Motor neuron (in vitro differentiated cells): Measurements from ENCODE around the gene RPL36AL. TPM values are rescaled to one million over a fixed set of nuclear protein-coding genes. Genes with fewer than 3 reads are reported as not detected.
"Not testable (repeated sequence)": the region's sequence is repeated elsewhere in the genome, so short reads cannot be mapped to it uniquely, and the experiment has no call there.

Experiments
- ATAC-seq, 8 experiments: fragments of 200-7000 bp; cut with Tn5 transposase; replicated peaks in 6 of 8; 2 replicates each; pipeline ENCODE4 v1.8.0; 2021; ENCODE audit warnings: mild to moderate bottlenecking in 8 of 8, moderate library complexity in 8 of 8
- H3K27ac ChIP-seq, 2 donors: fragments of 250-450 bp; sonication (Bioruptor Pico); 2 replicates each; pipeline ENCODE4 v1.9.0; 2021; ENCODE audit warnings: antibody characterized with exemption in 2 of 2, mild to moderate bottlenecking in 2 of 2, moderate library complexity in 1 of 2
- H3K4me1 ChIP-seq, 2 donors: fragments of 250-450 bp; sonication (Bioruptor Pico); replicated peaks in 1 of 2; 2 replicates each; pipeline ENCODE4 v1.6.1; 2021; ENCODE audit warnings: antibody characterized with exemption in 2 of 2, mild to moderate bottlenecking in 2 of 2, moderate library complexity in 1 of 2
- H3K4me3 ChIP-seq, 5 donors: fragments of 250-450 bp; sonication (Bioruptor Pico); 2 replicates each; pipeline ENCODE4 v1.9.0; 2021; ENCODE audit warnings: antibody characterized with exemption in 5 of 5, mild to moderate bottlenecking in 5 of 5, moderate library complexity in 4 of 5
- WGBS, 10 experiments: fragments of 450-650 bp; shearing (Covaris generic); methylation state at CpG; one replicate each; pipeline ENCODE4 v1.0.0; 2022; 5-methylcytosine and 5-hydroxymethylcytosine counted together
- in situ Hi-C, 9 experiments: fragments of 400-800 bp; cut with MboI; loops; one replicate each; pipeline ENCODE4 v1.15.0; 2021; ENCODE audit warnings: low sequenced_read_pairs in 9 of 9, low pct_unique_long_range_greater_than_20kb in 2 of 9; ENCODE audit not compliant: unreplicated experiment in 9 of 9
- total RNA-seq, 8 experiments: library from RNA; unstranded; fragments of 300-600 nt; gene quantifications; 2 replicates each; pipeline versions ENCODE4 v1.2.3 to v1.2.4, GENCODE V29; 2022

RPL36AL gene
- total RNA-seq, 8 experiments from 2014 or later = 184 to 452 (median 222) TPM

DNA sequence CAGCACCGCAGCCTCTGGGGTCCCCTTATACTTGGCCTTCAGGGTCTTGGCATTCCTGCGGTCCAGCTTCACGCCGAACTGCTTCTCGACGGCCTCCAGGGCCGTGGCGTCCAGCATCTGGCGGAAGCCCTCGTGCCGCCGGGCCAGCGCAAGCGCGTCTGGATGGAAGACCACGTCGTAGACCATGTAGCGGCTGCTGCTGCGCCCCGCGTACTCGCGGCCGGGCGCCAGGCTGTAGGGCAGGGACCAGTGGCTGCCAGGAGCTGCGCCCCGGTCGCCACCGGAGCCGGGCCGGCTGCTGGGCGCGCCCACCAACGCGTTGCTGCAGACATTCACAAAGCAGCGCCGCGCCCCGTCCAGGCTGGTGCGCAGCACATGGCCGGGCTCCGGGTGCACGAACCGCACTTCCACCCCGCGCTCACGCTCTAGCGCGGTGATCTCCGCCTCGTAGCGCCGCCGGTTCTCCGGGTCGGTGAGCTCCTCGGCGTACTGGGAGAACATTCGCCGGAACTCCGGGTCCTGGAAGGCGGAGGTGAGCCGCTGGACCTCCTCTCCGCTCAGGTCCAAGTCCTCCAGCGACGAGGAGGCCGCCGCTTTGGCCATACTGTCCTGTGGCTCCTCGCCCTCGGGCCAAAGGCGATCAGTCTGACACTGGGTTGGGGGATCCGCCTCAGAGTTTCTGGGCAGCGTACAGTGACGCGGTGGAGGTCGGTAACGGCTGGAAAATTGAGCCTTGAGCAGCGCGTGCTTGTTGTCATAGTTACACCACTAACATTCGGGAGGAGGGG is 14.3 kb upstream of the RPL36AL start, which contains the start of gene DNAAF2:
Gene DNAAF2, minus strand, starts transcription at position 698 of the 788 bp plus-strand sequence. Its CDS starts 95 bp downstream, at position 603.
- peak within 1 kb of the TSS; percentile 88 to 92 for H3K27ac ChIP-seq
- peak within 1 kb of the TSS; percentile 56 to 90 (median 70) for H3K4me3 ChIP-seq
- H3K4me1 ChIP-seq = peaks cover 6 to 13% of the 10 kb centered on the region in 2 donors
- 0% methylated on average over 1 to 5 of the region's 80 CpGs; no CpG with 5 or more reads in 7 of the 10 experiments for WGBS, 10 experiments
- ATAC-seq = peak; percentile 48 to 60 (median 54)
- in situ Hi-C loops = loop anchor here in 4 of 9 experiments (10.0 to 25.0 kb wide), 3 partner anchors 128 to 478 kb away; partner anchors contain the start of genes KLHDC2 (in 3 of the 4) and VCPKMT (in 1 of the 4)

DNA sequence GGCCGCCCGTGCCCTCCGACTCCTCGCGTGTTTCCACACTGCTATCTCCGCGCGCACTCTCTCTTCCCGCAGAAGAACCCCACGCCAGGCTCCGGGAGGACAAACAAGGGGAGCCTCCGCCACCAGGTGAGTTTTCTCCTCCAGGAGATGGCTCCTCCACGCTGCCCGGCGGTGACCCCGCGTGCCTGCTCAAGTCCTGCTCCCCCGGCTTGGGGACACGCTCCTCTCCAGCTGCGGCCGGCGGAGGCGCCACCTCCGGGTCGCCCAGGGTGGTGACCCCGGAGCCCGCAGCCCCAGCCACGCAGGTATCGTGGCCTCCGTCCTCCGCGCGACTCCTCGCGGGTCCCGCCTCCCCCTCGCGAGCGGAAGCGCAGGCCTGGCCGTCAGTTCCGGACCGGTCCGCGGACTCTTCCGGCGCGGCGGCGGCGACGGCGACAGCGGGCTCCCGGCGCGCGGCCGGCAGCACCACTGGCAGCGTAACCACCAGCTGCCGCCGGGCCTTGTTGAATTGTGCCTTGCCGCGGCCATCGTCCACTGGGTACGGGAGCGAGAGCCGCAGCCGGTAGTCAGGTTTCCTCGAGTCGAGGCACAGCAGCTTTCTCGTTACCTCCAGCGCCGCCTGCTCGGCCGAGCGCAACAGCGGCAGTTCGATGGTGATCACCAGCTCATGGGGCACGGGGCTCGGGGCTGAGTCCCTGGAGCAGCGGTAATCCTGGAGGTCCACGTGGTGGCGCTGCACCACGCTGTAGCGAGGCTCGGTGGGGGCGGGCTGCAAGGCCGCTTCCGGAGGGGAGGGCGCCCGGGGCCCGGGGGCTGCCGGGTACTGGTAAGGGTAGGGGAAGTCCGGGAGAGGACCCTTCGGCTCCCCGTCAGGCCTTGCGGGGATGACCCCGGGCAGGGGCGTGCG is 13.5 kb upstream of the RPL36AL start:
- in situ Hi-C loops = loop anchor here in 4 of 9 experiments (10.0 to 25.0 kb wide), 3 partner anchors 128 to 478 kb away; partner anchors contain the start of genes KLHDC2 (in 3 of the 4) and VCPKMT (in 1 of the 4)
- 0 to 2% (median 0%) methylated on average over 2 to 23 of the region's 101 CpGs; no CpG with 5 or more reads in 4 of the 10 experiments for WGBS, 10 experiments
- Histone ChIP-seq H3K4me1 (peaks cover 6 to 13% of the 10 kb centered on the region in 2 donors), H3K4me3 (peak overlapping the region; percentile 56 to 90 (median 70)), H3K27ac (peak overlapping the region; percentile 88 to 92)
- ATAC-seq = peak; percentile 69 to 90 (median 85)

DNA sequence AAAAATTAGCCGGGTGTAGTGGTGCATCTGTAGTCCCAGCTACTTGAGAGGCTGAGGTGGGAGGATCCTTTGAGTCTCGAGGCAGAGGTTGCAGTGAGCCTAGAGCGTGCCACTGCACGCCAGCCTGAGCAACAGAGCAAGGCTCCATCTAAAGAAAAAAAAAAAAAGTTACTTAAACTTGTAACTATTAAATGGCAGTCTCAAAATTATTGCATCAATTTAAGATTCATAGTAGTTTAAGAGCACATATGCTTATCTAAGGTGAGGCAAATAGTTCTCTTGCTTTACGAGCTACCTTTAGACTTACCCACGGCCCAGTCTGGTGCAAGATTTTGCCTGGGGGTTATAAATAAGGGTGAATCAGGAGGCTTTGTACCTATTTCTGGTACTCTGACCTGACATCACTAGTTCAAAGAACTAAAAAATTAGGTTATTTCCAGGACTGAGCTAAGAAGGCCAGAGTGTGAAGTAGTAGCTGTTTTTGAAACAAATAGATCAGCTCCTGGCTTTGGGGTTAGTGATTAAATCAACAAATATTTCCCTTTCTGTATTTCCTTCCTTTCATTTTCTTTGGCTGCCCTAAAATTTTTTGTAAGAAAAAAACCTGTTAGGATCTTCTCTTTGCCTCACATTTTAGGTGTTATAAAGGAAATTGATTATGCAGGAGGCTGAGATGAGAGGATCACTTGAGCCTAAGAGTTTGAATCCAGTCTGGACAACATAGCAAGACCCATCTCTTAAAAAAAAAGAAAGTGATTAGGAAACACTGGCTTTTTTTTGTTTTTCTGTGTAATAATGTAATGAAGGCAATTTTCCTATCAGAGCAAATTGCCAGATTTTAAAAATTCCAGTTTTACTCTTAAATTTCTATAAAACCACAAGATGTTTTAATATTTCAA is 3.8 kb upstream of the RPL36AL start:
- peak overlapping the region in 1 of 5 donors; percentile 92 for H3K4me3 ChIP-seq
- H3K27ac ChIP-seq = no peak overlapping the region
- WGBS, 10 experiments = 40 to 100% (median 93%) methylated on average over 1 to 5 of the region's 6 CpGs; no CpG with 5 or more reads in 1 of the 10 experiments
- H3K4me1 ChIP-seq = peaks cover 3 to 21% of the 10 kb centered on the region in 2 donors
- in situ Hi-C loops = no loop called here
- no peak for ATAC-seq

DNA sequence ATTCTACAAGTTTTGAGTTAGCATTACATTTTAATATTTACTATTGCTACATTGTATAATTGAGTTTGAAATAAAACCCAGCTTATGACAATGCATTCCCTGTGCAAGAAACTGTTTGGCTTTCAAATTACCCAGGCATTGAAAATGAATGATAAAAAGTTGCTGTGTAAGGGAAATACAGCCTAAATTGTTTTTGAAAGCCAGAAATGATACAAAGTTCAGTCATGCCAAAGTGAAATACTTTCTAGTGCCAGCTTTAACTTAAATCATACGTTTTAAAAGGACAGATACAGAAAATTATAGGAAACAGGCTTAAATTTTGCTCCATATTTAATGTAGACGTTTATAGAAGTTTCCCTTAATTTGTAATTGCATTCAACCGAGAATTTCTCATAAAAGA is 3.0 kb upstream of the RPL36AL start:
- 0 to 100% (median 65%) methylated on average over 1 to 3 of the region's 3 CpGs; no CpG with 5 or more reads in 1 of the 10 experiments for WGBS, 10 experiments
- in situ Hi-C loops = no loop called here
- Histone ChIP-seq H3K4me1 (peaks cover 6 to 27% of the 10 kb centered on the region in 2 donors), H3K4me3 (peak overlapping the region in 2 of 5 donors; percentile 2 to 92), H3K27ac (no peak overlapping the region)
- ATAC-seq = no peak

DNA sequence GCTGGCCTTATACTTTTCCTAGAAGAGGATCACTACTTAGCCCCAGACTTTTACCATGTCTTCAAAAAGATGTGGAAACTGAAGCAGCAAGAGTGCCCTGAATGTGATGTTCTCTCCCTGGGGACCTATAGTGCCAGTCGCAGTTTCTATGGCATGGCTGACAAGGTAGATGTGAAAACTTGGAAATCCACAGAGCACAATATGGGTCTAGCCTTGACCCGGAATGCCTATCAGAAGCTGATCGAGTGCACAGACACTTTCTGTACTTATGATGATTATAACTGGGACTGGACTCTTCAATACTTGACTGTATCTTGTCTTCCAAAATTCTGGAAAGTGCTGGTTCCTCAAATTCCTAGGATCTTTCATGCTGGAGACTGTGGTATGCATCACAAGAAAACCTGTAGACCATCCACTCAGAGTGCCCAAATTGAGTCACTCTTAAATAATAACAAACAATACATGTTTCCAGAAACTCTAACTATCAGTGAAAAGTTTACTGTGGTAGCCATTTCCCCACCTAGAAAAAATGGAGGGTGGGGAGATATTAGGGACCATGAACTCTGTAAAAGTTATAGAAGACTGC is 1.7 kb upstream of the RPL36AL start:
- no peak for ATAC-seq
- 0 to 80% (median 27%) methylated on average over 1 to 3 of the region's 3 CpGs; no CpG with 5 or more reads in 2 of the 10 experiments for WGBS, 10 experiments
- Histone ChIP-seq H3K4me3 (peak overlapping the region; percentile 61 to 99 (median 92)), H3K27ac (no peak overlapping the region), H3K4me1 (peaks cover 6 to 27% of the 10 kb centered on the region in 2 donors)
- in situ Hi-C loops = no loop called here

DNA sequence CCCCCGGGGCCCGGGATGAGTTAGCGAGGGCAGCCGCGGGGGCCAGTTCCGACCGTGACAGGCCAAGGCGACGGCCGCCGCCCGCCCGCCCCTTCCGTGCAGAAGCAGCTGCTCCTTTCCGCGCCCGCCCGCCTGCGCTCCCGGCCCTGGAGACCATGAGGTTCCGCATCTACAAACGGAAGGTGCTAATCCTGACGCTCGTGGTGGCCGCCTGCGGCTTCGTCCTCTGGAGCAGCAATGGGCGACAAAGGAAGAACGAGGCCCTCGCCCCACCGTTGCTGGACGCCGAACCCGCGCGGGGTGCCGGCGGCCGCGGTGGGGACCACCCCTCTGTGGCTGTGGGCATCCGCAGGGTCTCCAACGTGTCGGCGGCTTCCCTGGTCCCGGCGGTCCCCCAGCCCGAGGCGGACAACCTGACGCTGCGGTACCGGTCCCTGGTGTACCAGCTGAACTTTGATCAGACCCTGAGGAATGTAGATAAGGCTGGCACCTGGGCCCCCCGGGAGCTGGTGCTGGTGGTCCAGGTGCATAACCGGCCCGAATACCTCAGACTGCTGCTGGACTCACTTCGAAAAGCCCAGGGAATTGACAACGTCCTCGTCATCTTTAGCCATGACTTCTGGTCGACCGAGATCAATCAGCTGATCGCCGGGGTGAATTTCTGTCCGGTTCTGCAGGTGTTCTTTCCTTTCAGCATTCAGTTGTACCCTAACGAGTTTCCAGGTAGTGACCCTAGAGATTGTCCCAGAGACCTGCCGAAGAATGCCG is 872 bp upstream of the RPL36AL start:
- Histone ChIP-seq H3K4me1 (peaks cover 6 to 27% of the 10 kb centered on the region in 2 donors), H3K27ac (peak overlapping the region; percentile 96 to 98), H3K4me3 (peak overlapping the region; percentile 61 to 99 (median 92))
- in situ Hi-C loops = no loop called here
- ATAC-seq = peak; percentile 31 to 56 (median 39)
- 0 to 21% (median 5%) methylated on average over 3 to 19 of the region's 65 CpGs; no CpG with 5 or more reads in 4 of the 10 experiments for WGBS, 10 experiments

DNA sequence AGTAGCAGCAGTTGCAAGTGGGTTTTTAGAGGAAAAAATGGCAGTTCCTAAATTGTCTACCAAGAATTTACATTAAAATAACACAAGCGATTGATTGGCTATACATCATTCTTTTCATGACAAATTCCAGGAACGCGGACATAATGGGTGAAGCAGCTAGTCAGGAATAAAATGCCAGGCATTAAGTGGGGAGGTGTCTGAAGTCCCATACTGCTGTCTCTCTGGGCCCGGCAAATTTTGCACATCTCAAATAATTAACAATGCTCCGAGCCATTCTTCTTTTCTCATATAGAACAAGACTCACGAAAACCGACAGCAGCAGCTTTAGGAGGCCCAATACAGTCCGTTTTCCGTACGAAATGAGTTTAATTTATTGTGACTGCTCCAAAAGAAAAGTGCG is 696 bp downstream of the RPL36AL start:
- Histone ChIP-seq H3K27ac (peak overlapping the region; percentile 96 to 98), H3K4me3 (peak overlapping the region; percentile 61 to 99 (median 92)), H3K4me1 (peaks cover 6 to 27% of the 10 kb centered on the region in 2 donors)
- no peak for ATAC-seq
- in situ Hi-C loops = no loop called here
- 0 to 3% (median 0%) methylated on average over 3 to 10 of the region's 11 CpGs; no CpG with 5 or more reads in 1 of the 10 experiments for WGBS, 10 experiments

DNA sequence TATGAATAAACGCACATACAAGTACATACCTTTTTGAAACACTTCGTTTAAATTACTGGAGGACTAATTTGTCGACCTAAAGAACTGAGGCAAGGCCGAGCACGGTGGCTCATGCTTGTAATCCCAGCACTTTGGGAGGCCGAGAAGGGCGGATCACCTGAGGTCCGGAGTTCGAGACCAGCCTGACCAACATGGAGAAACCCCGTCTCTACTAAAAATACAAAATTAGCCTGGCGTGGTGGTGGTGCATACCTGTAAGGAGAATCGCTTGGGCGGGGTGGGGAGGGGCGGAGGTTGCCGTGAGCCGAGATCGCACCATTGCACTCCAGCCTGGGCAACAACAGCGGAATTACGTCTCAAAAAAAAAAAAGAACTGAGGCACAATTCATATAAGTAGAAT is 1.2 kb downstream of the RPL36AL start:
- in situ Hi-C loops, ATAC-seq: not testable (repeated sequence)
- Histone ChIP-seq H3K27ac (peak overlapping the region in 1 of 2 donors; percentile 98), H3K4me1 (peaks cover 6 to 27% of the 10 kb centered on the region in 2 donors), H3K4me3 (peak overlapping the region; percentile 61 to 99 (median 92))
- WGBS, 10 experiments = 40 to 82% (median 69%) methylated on average over 2 to 16 of the region's 19 CpGs; no CpG with 5 or more reads in 2 of the 10 experiments

DNA sequence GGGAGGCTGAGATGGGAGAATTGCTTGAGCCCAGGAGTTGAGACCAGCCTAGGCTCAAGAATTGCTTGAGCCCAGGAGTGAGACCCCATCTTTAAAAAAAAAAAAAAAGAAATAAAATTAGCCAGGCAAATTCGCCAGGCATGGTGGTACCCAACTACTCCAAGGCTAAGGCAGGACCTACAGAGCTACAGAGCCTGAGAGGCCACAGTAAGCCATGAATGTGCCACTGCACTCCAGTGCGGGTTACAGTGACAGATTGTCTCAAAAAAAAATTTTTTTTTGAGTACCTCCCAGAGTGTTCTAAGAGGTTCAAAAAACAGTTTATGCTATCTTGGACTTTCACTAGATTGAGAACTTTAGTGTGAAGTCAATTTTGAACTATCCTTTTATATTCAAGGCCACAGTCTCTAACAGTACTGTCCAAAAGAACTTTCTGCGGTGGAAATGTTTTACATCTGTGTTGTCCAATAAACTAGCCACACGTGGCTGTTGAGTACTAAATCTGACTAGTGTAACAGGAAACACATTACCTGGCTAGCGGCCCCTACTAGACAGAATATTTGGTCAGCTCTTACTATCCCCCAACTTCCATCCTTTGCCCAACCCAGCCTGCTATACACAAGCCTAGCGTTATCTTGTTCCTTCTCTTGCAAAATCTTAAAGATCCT is 2.4 kb downstream of the RPL36AL start:
- peaks cover 6 to 22% of the 10 kb centered on the region in 2 donors for H3K4me1 ChIP-seq
- H3K27ac ChIP-seq = no peak overlapping the region
- no peak for ATAC-seq
- H3K4me3 ChIP-seq = no peak overlapping the region
- in situ Hi-C loops = no loop called here
- WGBS, 10 experiments = 76 to 100% (median 90%) methylated on average over 1 to 4 of the region's 6 CpGs; no CpG with 5 or more reads in 1 of the 10 experiments

DNA sequence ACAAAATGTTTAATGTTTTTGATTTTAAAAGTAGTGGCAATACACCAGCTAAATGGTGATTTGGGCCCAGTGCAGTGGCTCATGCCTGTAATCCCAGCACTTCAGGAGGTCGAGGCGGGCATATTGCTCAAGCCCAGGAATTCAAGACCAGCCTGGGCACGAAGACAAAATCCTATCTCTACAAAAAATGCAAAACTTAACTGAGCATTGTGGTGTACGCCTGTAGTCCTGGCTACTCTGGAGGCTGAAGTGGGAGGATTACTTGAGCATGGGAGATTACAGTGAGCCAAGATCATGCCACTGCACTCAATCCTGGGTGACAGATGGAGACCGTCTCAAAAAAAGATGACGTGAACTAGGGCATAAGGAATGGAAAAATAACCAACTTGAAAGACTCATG is 4.7 kb downstream of the RPL36AL start:
- 85 to 98% (median 93%) methylated on average over 2 to 6 of the region's 6 CpGs; no CpG with 5 or more reads in 2 of the 10 experiments for WGBS, 10 experiments
- in situ Hi-C loops = no loop called here
- H3K4me1 ChIP-seq = peaks cover 6 to 9% of the 10 kb centered on the region in 2 donors
- no peak overlapping the region for H3K27ac ChIP-seq
- ATAC-seq = no peak
- H3K4me3 ChIP-seq = no peak overlapping the region
